ENCODE measurements around the gene LCLAT1.

Gene LCLAT1

GRCh38 chr2:30566631-30567030, 119.6 kb downstream of the LCLAT1 start:
- H3F3A ChIP-seq (ENCODE audit: control insufficient read depth, insufficient read depth): no peaks in the 10 kb centered on the region
- H3K36me3 ChIP-seq (ENCODE audit: control insufficient read depth, low read length): peaks cover 2% of the 10 kb centered on the region
- no peak overlapping the region for H3K27ac ChIP-seq (ENCODE audit: low read depth, low read length)
- H3K9me2 ChIP-seq (replicated peaks; ENCODE audit: control insufficient read depth, low read length): no peaks in the 10 kb centered on the region
- no peak for TF ChIP-seq EZH2phosphoT487 (IDR thresholded peaks at IDR 0.05; ENCODE audit: borderline replicate concordance, low read length)
- no peak for TF ChIP-seq CTCF (IDR thresholded peaks at IDR 0.05; ENCODE audit: low read depth, low read length, poor library complexity, severe bottlenecking)
- H4K20me1 ChIP-seq (ENCODE audit: control insufficient read depth, insufficient read depth, low read depth, low read length): no peaks in the 10 kb centered on the region
- no peak overlapping the region for H3K4me3 ChIP-seq (ENCODE audit: low read length)
- no peak overlapping the region for H3K4me2 ChIP-seq (ENCODE audit: low read length)
- no peaks in the 10 kb centered on the region for H3K79me2 ChIP-seq (ENCODE audit: control insufficient read depth, low read length)
- H3K27me3 ChIP-seq (ENCODE audit: control insufficient read depth, low read length): no peaks in the 10 kb centered on the region
- no peaks in the 10 kb centered on the region for H3K9me3 ChIP-seq (ENCODE audit: control insufficient read depth, insufficient read depth, low read length)
- no peaks in the 10 kb centered on the region for H3K4me1 ChIP-seq (ENCODE audit: control insufficient read depth, low read length)

DNA sequence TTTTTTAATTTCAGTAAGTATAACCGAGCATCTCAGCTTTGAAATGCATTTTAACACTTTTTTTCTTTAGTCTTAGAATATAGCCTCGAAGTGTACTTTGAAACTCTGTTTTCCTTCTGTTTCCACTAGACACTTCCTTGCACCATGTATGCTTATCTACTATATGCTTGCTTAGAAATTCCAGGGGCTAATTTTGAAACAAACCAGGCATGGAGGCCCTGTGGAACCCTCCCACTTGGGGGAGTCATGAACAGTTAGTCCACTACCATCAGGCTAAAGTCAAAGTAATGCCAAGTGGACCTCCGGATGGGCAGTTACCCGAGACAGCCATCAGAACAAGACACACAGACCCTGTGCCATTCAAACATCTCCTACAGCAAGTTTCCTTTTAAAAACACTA, 120.3 kb downstream of the LCLAT1 start:
- Histone ChIP-seq H4K20me1 (ENCODE audit: control insufficient read depth, insufficient read depth, low read depth, low read length) (no peaks in the 10 kb centered on the region), H3K36me3 (ENCODE audit: control insufficient read depth, low read length) (peaks cover 2% of the 10 kb centered on the region), H3K27ac (ENCODE audit: low read depth, low read length) (no peak overlapping the region), H3F3A (ENCODE audit: control insufficient read depth, insufficient read depth) (no peaks in the 10 kb centered on the region), H3K4me3 (ENCODE audit: low read length) (no peak overlapping the region), H3K9me2 (replicated peaks; ENCODE audit: control insufficient read depth, low read length) (no peaks in the 10 kb centered on the region), H3K4me2 (ENCODE audit: low read length) (no peak overlapping the region), H3K79me2 (ENCODE audit: control insufficient read depth, low read length) (no peaks in the 10 kb centered on the region), H3K9me3 (ENCODE audit: control insufficient read depth, insufficient read depth, low read length) (no peaks in the 10 kb centered on the region), H3K27me3 (ENCODE audit: control insufficient read depth, low read length) (no peaks in the 10 kb centered on the region), H3K4me1 (ENCODE audit: control insufficient read depth, low read length) (no peaks in the 10 kb centered on the region)
- no peak for TF ChIP-seq CTCF (IDR thresholded peaks at IDR 0.05; ENCODE audit: low read depth, low read length, poor library complexity, severe bottlenecking)
- no peak for TF ChIP-seq EZH2phosphoT487 (IDR thresholded peaks at IDR 0.05; ENCODE audit: borderline replicate concordance, low read length)

DNA sequence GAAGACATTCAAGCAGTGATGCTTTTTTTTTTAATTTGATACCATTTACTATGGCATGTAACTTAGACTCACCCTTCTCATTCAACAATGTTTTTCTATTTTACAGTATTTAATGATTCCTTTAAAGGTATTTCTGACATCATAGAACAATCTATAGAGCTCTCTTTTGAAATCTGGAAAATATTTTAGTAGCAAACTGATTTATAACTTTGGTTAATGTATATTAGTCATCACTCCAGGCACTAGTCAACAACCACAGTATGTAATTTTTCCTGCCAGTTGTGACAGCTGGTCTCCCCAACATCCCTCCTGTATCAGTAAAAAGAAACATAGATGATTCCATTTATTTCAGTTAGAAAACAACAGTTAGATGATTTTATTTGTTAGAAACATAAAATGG, 122.9 kb downstream of the LCLAT1 start:
- no peak overlapping the region for H3K4me3 ChIP-seq (ENCODE audit: low read length)
- no peaks in the 10 kb centered on the region for H3K4me1 ChIP-seq (ENCODE audit: control insufficient read depth, low read length)
- no peaks in the 10 kb centered on the region for H3F3A ChIP-seq (ENCODE audit: control insufficient read depth, insufficient read depth)
- H3K36me3 ChIP-seq (ENCODE audit: control insufficient read depth, low read length): peaks cover 2% of the 10 kb centered on the region; the same call in 1 of the 2 replicates
- no peak overlapping the region for H3K4me2 ChIP-seq (ENCODE audit: low read length)
- no peaks in the 10 kb centered on the region for H3K9me2 ChIP-seq (replicated peaks; ENCODE audit: control insufficient read depth, low read length)
- TF ChIP-seq CTCF (IDR thresholded peaks at IDR 0.05; ENCODE audit: low read depth, low read length, poor library complexity, severe bottlenecking) (no peak), EZH2phosphoT487 (IDR thresholded peaks at IDR 0.05; ENCODE audit: borderline replicate concordance, low read length) (no peak)
- H3K9me3 ChIP-seq (ENCODE audit: control insufficient read depth, insufficient read depth, low read length): no peaks in the 10 kb centered on the region
- H3K27me3 ChIP-seq (ENCODE audit: control insufficient read depth, low read length): no peaks in the 10 kb centered on the region
- H3K79me2 ChIP-seq (ENCODE audit: control insufficient read depth, low read length): no peaks in the 10 kb centered on the region
- no peak overlapping the region for H3K27ac ChIP-seq (ENCODE audit: low read depth, low read length)
- no peaks in the 10 kb centered on the region for H4K20me1 ChIP-seq (ENCODE audit: control insufficient read depth, insufficient read depth, low read depth, low read length)

DNA sequence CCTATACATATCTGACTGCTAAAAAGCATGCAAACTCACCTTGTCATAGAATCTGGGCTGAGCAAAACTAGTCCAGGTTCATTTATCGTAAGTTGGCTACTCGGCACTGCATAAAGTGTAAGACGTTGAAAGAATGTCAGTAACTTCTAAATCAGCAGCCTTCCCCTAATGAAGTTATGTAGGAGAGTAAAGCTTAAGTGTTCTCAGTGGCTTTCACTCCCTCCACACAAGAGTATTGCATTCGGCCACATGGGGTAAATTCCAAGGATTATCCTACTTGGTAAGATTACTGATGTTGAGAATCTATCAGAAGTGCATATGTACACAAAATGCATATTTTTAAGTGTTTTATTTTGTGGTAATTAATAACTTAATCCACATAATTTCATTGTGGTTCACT, 130.1 kb downstream of the LCLAT1 start:
- Histone ChIP-seq H3K4me3 (ENCODE audit: low read length) (no peak overlapping the region), H3K4me2 (ENCODE audit: low read length) (no peak overlapping the region), H3K79me2 (ENCODE audit: control insufficient read depth, low read length) (no peaks in the 10 kb centered on the region), H3K4me1 (ENCODE audit: control insufficient read depth, low read length) (peaks cover 9% of the 10 kb centered on the region), H3F3A (ENCODE audit: control insufficient read depth, insufficient read depth) (no peaks in the 10 kb centered on the region), H3K9me2 (replicated peaks; ENCODE audit: control insufficient read depth, low read length) (no peaks in the 10 kb centered on the region), H3K27me3 (ENCODE audit: control insufficient read depth, low read length) (no peaks in the 10 kb centered on the region), H4K20me1 (ENCODE audit: control insufficient read depth, insufficient read depth, low read depth, low read length) (no peaks in the 10 kb centered on the region), H3K9me3 (ENCODE audit: control insufficient read depth, insufficient read depth, low read length) (no peaks in the 10 kb centered on the region), H3K27ac (ENCODE audit: low read depth, low read length) (no peak overlapping the region), H3K36me3 (ENCODE audit: control insufficient read depth, low read length) (no peaks in the 10 kb centered on the region; the same call in 1 of the 2 replicates)
- TF ChIP-seq CTCF (IDR thresholded peaks at IDR 0.05; ENCODE audit: low read depth, low read length, poor library complexity, severe bottlenecking): no peak
- no peak for TF ChIP-seq EZH2phosphoT487 (IDR thresholded peaks at IDR 0.05; ENCODE audit: borderline replicate concordance, low read length)

Data from DOHH2 (cell line).